SK-N-SH (cell line): Measurements from ENCODE around the gene PEX12. TPM values are rescaled to one million over a fixed set of nuclear protein-coding genes. Genes with fewer than 3 reads are reported as not detected.

ENCODE experiments used
- CTCF ChIA-PET: fragments of 300-600, 350-600 bp; formaldehyde crosslinking; extraction: SDS; loops from one replicate; lab custom pipeline; 2021; lab: Yijun Ruan, JAX
- POLR2A ChIA-PET: fragments of 350-600 bp; sonication (Branson Sonifier 250); formaldehyde crosslinking; extraction: SDS; loops from one replicate; lab custom pipeline; 2020; ENCODE audit warnings: antibody characterized with exemption, inconsistent platforms; lab: Yijun Ruan, JAX
- DNase-seq: peaks from one replicate; pipeline ENCODE4 v3.0.0; 2012
- H2AFZ ChIP-seq: fragments of 200-600 bp; sonication (generic); 2 replicates; pipeline ENCODE4 v1.8.1; 2016; ENCODE audit warnings: antibody characterized with exemption, mild to moderate bottlenecking, low read depth
- H3F3A ChIP-seq: fragments of 200-600 bp; sonication (generic); replicated peaks from 2 replicates; pipeline ENCODE3; 2016; ENCODE audit warnings: antibody characterized with exemption, mild to moderate bottlenecking; ENCODE audit not compliant: insufficient read depth
- H3K27ac ChIP-seq, 2 experiments: fragments of 200-500 bp in 1 of 2; fragments of 200-600 bp in 1 of 2; sonication (Bioruptor generic) in 1 of 2; sonication (generic), shearing (Covaris generic) in 1 of 2; 2 replicates each; pipeline versions ENCODE4 v1.5.1 to v1.6.1; 2014 to 2016; ENCODE audit warnings: low read depth in 2 of 2, inconsistent platforms in 1 of 2, low read length in 1 of 2, mild to moderate bottlenecking in 1 of 2, mixed read lengths in 1 of 2
- H3K27me3 ChIP-seq: fragments of 200-600 bp; sonication (generic), shearing (Covaris generic); 2 replicates; pipeline ENCODE4 v1.6.1; 2016; ENCODE audit warnings: mixed run types; ENCODE audit not compliant: insufficient read depth
- H3K36me3 ChIP-seq, 2 experiments: fragments of 200-500 bp in 1 of 2; fragments of 200-600 bp in 1 of 2; sonication (Bioruptor generic) in 1 of 2; sonication (generic) in 1 of 2; replicated peaks in 1 of 2; 2 replicates each; pipeline versions ENCODE3 to v1.5.1; 2014 to 2016; ENCODE audit warnings: low read length in 1 of 2, mild to moderate bottlenecking in 1 of 2; ENCODE audit not compliant: insufficient read depth in 2 of 2, control insufficient read depth in 1 of 2
- H3K4me1 ChIP-seq, 2 experiments: fragments of 200-500 bp in 1 of 2; fragments of 200-600 bp in 1 of 2; sonication (Bioruptor generic) in 1 of 2; sonication (generic), shearing (Covaris generic) in 1 of 2; 2 replicates each; pipeline versions ENCODE4 v1.5.1 to v1.6.1; 2014 to 2016; ENCODE audit warnings: low read depth in 1 of 2, low read length in 1 of 2, mixed run types in 1 of 2; ENCODE audit not compliant: insufficient read depth in 2 of 2, control insufficient read depth in 1 of 2
- H3K4me2 ChIP-seq: fragments of 200-600 bp; sonication (generic), shearing (Covaris generic); 2 replicates; pipeline ENCODE4 v1.6.1; 2017; ENCODE audit warnings: mixed run types
- H3K4me3 ChIP-seq, 2 experiments: fragments of 200-500 bp in 1 of 2; fragments of 200-600 bp in 1 of 2; sonication (Bioruptor generic) in 1 of 2; sonication (generic), shearing (Covaris generic) in 1 of 2; 2 replicates each; pipeline versions ENCODE4 v1.5.1 to v1.8.1; 2014 to 2016; ENCODE audit warnings: low read depth in 2 of 2, inconsistent platforms in 1 of 2, low read length in 1 of 2, mild to moderate bottlenecking in 1 of 2, mixed read lengths in 1 of 2, moderate library complexity in 1 of 2
- H3K79me2 ChIP-seq: fragments of 200-600 bp; sonication (generic); 2 replicates; pipeline ENCODE4 v1.8.1; 2017; ENCODE audit warnings: mild to moderate bottlenecking; ENCODE audit not compliant: insufficient read depth
- H3K9ac ChIP-seq: fragments of 200-600 bp; sonication (generic); 2 replicates; pipeline ENCODE4 v1.6.1; 2017; ENCODE audit warnings: mixed run types
- H3K9me2 ChIP-seq: fragments of 200-600 bp; sonication (generic); 2 replicates; pipeline ENCODE4 v1.6.1; 2017; ENCODE audit warnings: mixed run types
- H3K9me3 ChIP-seq: fragments of 200-600 bp; sonication (generic); 2 replicates; pipeline ENCODE4 v1.6.1; 2017; ENCODE audit warnings: mixed run types, mild to moderate bottlenecking, moderate library complexity
- H4K20me1 ChIP-seq: fragments of 200-600 bp; sonication (generic); 2 replicates; pipeline ENCODE4 v1.6.1; 2017; ENCODE audit warnings: mild to moderate bottlenecking, mixed run types; ENCODE audit not compliant: insufficient read depth
- CHD2 ChIP-seq: fragments of 150-350 bp; IDR thresholded peaks from 2 replicates; pipeline ENCODE4 v1.6.1; 2018; ENCODE audit warnings: low read length; ENCODE audit not compliant: partially characterized antibody
- CTCF ChIP-seq: fragments of 200-600 bp; sonication (generic); IDR thresholded peaks from 2 replicates; pipeline ENCODE4 v1.6.1; 2017; ENCODE audit warnings: antibody characterized with exemption, mild to moderate bottlenecking, moderate library complexity
- EZH2phosphoT487 ChIP-seq: fragments of 200-600 bp; sonication (generic); IDR thresholded peaks from 2 replicates; pipeline ENCODE4 v1.6.1; 2017; ENCODE audit warnings: low read depth, mixed run types, mild to moderate bottlenecking, antibody characterized with exemption, moderate library complexity, borderline replicate concordance
- FOSL2 ChIP-seq: IDR thresholded peaks from 2 replicates; pipeline ENCODE4 v1.4.0; 2012; ENCODE audit warnings: low read depth, mild to moderate bottlenecking, moderate library complexity, borderline replicate concordance
- FOXJ3 ChIP-seq: sonication (generic); formaldehyde crosslinking; IDR thresholded peaks from 2 replicates; pipeline ENCODE4 v1.5.1; 2020; ENCODE audit warnings: mild to moderate bottlenecking, missing genetic modification reagents
- FOXM1 ChIP-seq: IDR thresholded peaks from 2 replicates; pipeline ENCODE4 v1.4.0; 2012; ENCODE audit warnings: low read depth, mild to moderate bottlenecking
- GABPA ChIP-seq: IDR thresholded peaks from 2 replicates; pipeline ENCODE4 v1.4.0; 2012; ENCODE audit warnings: low read depth, mild to moderate bottlenecking
- GATA2 ChIP-seq: sonication (generic); formaldehyde crosslinking; IDR thresholded peaks from 2 replicates; pipeline ENCODE4 v1.5.0; 2020; ENCODE audit warnings: mild to moderate bottlenecking, missing genetic modification reagents
- IRF3 ChIP-seq: fragments of 150-350 bp; IDR thresholded peaks from 2 replicates; pipeline ENCODE4 v1.6.1; 2016; ENCODE audit warnings: mild to moderate bottlenecking, low read depth, low read length
- JUND ChIP-seq: IDR thresholded peaks from 2 replicates; pipeline ENCODE4 v1.4.0; 2012
- MEF2A ChIP-seq: IDR thresholded peaks from 2 replicates; pipeline ENCODE4 v1.4.0; 2012; ENCODE audit warnings: low read depth, borderline replicate concordance
- MXI1 ChIP-seq: IDR thresholded peaks from 2 replicates; pipeline ENCODE4 v1.6.1; 2012; ENCODE audit warnings: mild to moderate bottlenecking, low read depth, low read length, improper control_type of control experiment
- NFIC ChIP-seq: IDR thresholded peaks from 2 replicates; pipeline ENCODE4 v1.4.0; 2012; ENCODE audit warnings: borderline replicate concordance
- NRF1 ChIP-seq: IDR thresholded peaks from 2 replicates; pipeline ENCODE4 v1.6.1; 2012; ENCODE audit warnings: low read depth, mild to moderate bottlenecking, low read length
- PBX3 ChIP-seq: IDR thresholded peaks from 2 replicates; pipeline ENCODE4; 2012
- POLR2AphosphoS5 ChIP-seq: IDR thresholded peaks from 2 replicates; pipeline ENCODE4 v1.6.1; 2012; ENCODE audit warnings: low read depth, low read length
- RAD21 ChIP-seq: IDR thresholded peaks from 2 replicates; pipeline ENCODE4 v1.6.1; 2012; ENCODE audit warnings: mild to moderate bottlenecking, low read length
- RCOR1 ChIP-seq: fragments of 150-350 bp; IDR thresholded peaks from 2 replicates; pipeline ENCODE4 v1.6.1; 2017; ENCODE audit warnings: antibody characterized with exemption, low read length
- RXRA ChIP-seq: IDR thresholded peaks from 2 replicates; pipeline ENCODE4 v1.4.0; 2012; ENCODE audit warnings: low read depth, mild to moderate bottlenecking, borderline replicate concordance
- SMC3 ChIP-seq: IDR thresholded peaks from 2 replicates; pipeline ENCODE4 v1.6.1; 2012; ENCODE audit warnings: low read depth, low read length, improper control_type of control experiment
- TAF1 ChIP-seq: IDR thresholded peaks from 2 replicates; pipeline ENCODE4 v1.6.1; 2012; ENCODE audit warnings: low read depth, mild to moderate bottlenecking, low read length, moderate library complexity, borderline replicate concordance
- TCF12 ChIP-seq: IDR thresholded peaks from 2 replicates; pipeline ENCODE4 v1.4.0; 2012
- USF2 ChIP-seq: fragments of 150-350 bp; IDR thresholded peaks from 2 replicates; pipeline ENCODE4 v1.6.1; 2017; ENCODE audit warnings: antibody characterized with exemption, low read length, low read depth, borderline replicate concordance
- WGBS: methylation state at CpG from one replicate; pipeline ENCODE4 v1.1.6; 2017; ENCODE audit warnings: low lambda C conversion rate; 5-methylcytosine and 5-hydroxymethylcytosine counted together
- polyA plus RNA-seq, 3 experiments: library from polyadenylated mRNA; depleted of rRNA; stranded (reverse); fragments of >200 nt; gene quantifications; 2 replicates each; pipeline ENCODE4 v1.2.3, GENCODE V29; 2012
- TF ChIP-seq, protein P1 (sequence below): IDR thresholded peaks from 2 replicates; pipeline ENCODE4 v1.4.0; 2012; ENCODE audit warnings: low read depth, borderline replicate concordance
- TF ChIP-seq, protein P2 (sequence below): IDR thresholded peaks from 2 replicates; pipeline ENCODE4 v1.4.0; 2012; ENCODE audit warnings: low read depth, borderline replicate concordance

Gene PEX12
- polyA plus RNA-seq (2012; rRNA removed): 4.3 and 5.4 TPM in 2 replicates
- polyA plus RNA-seq (2012; cell fraction: cytosol; rRNA removed): 4.5 and 4.9 TPM in 2 replicates
- polyA plus RNA-seq (2012; cell fraction: nucleus; rRNA removed): 3.8 and 4.3 TPM in 2 replicates

DNA sequence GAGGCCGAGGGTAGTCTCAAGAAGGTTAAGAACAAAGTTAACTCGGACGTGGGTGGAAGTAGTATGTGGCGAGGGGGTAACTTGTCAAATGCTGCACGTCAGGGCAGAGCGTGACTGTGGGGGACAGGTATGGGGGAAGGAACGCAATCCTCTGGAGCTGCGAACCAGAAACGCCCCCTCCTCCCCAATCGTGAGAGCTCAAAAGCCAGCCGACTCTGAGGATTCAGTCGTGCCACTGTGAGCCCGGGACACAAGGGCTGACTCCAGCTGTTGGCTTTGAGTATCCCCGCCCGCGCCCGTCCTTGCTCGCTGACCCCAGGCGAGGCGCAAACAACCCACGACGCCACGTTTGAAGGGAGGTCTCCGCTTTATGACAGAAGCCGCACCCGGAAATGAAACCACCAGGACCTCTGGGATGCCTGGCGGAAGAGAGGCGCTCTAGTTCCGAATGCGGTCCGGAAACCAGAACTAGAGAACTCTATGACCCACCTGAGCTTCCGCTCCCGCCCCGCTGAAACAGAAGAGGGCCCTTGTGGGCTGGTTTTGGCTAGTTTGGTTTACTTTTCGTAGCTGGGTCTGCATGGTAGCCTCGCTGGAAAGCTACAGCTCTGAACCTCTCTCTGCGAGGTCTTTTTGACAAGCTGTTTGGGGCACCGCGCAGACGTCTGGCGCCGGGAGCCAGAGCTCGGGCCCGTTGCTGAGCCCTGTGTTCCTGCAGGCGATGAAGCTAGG, at the start of gene PEX12:
PEX12 (minus strand) TSS at position 375 of the 732 bp plus-strand sequence. CDS start 550 bp downstream, outside the sequence.
- under 1% methylated on average over 35 of the region's 45 CpGs for WGBS
- H3F3A ChIP-seq: peaks cover 25% of the 10 kb centered on the region
- H3K79me2 ChIP-seq: peaks cover 24% of the 10 kb centered on the region
- H3K9me2 ChIP-seq: no peaks in the 10 kb centered on the region
- H3K4me2 ChIP-seq: peak within 1 kb of the TSS; percentile 94
- H3K36me3 ChIP-seq: peaks cover 14 to 23% of the 10 kb centered on the region in 2 experiments
- H3K9ac ChIP-seq: peak within 1 kb of the TSS; percentile 90
- no peaks in the 10 kb centered on the region for H3K9me3 ChIP-seq
- DNase-seq: peak; percentile 87
- no peaks in the 10 kb centered on the region for H3K27me3 ChIP-seq
- POLR2A ChIA-PET: interaction anchor here (0.6 to 3.8 kb wide), 8 partner anchors 8 to 230 kb away, joined by 3 to 27 read pairs (median 4); partner anchors contain the start of genes AP2B1, RASL10B and TAF15
- peaks cover 0 to 16% of the 10 kb centered on the region in 2 experiments; a peak in 3 of 4 replicates for H3K4me1 ChIP-seq
- CTCF ChIA-PET: interaction anchor here (1.0 to 2.6 kb wide), 6 partner anchors 11 to 185 kb away, joined by 3 to 17 read pairs (median 6); no protein-coding TSS in a partner anchor
- H4K20me1 ChIP-seq: no peaks in the 10 kb centered on the region
- peak within 1 kb of the TSS; percentile 85 for H2AFZ ChIP-seq
- H3K4me3 ChIP-seq: peak within 1 kb of the TSS; percentile 89 to 94
- H3K27ac ChIP-seq: peak within 1 kb of the TSS; percentile 58 to 93
- TF ChIP-seq TAF1 (peak; percentile 92), RCOR1 (no peak), SMC3 (no peak), PBX3 (no peak), CHD2 (peak; percentile 87), JUND (no peak; the same call in 1 of the 2 replicates), FOXM1 (no peak), TCF12 (peak; percentile 36; the same call in 1 of the 2 replicates), NFIC (peak; percentile 11; the same call in 1 of the 2 replicates), NRF1 (no peak), POLR2AphosphoS5 (peak; percentile 98), EZH2phosphoT487 (no peak), FOXJ3 (CRISPR knock-in tag) (no peak), GATA2 (CRISPR knock-in tag) (no peak), GABPA (peak; percentile 99), RAD21 (no peak), FOSL2 (no peak), IRF3 (no peak), RXRA (no peak), MXI1 (peak; percentile 96), MEF2A (no peak), USF2 (no peak), CTCF (0 out of 2 replicates have a peak, but pooled peaks have one; percentile 12)
- TF ChIP-seq, protein P1, sequence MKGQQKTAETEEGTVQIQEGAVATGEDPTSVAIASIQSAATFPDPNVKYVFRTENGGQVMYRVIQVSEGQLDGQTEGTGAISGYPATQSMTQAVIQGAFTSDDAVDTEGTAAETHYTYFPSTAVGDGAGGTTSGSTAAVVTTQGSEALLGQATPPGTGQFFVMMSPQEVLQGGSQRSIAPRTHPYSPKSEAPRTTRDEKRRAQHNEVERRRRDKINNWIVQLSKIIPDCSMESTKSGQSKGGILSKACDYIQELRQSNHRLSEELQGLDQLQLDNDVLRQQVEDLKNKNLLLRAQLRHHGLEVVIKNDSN: peak; percentile 16; the same call in 1 of the 2 replicates
- TF ChIP-seq, protein P2, sequence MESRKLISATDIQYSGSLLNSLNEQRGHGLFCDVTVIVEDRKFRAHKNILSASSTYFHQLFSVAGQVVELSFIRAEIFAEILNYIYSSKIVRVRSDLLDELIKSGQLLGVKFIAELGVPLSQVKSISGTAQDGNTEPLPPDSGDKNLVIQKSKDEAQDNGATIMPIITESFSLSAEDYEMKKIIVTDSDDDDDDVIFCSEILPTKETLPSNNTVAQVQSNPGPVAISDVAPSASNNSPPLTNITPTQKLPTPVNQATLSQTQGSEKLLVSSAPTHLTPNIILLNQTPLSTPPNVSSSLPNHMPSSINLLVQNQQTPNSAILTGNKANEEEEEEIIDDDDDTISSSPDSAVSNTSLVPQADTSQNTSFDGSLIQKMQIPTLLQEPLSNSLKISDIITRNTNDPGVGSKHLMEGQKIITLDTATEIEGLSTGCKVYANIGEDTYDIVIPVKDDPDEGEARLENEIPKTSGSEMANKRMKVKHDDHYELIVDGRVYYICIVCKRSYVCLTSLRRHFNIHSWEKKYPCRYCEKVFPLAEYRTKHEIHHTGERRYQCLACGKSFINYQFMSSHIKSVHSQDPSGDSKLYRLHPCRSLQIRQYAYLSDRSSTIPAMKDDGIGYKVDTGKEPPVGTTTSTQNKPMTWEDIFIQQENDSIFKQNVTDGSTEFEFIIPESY: peak; percentile 77
